RWPE1 (cell line): ENCODE data around the gene OR6C75.
"Not testable (repeated sequence)": the region's sequence is repeated elsewhere in the genome, so short reads cannot be mapped to it uniquely, and the experiment has no call there.

ENCODE experiments used
- CTCF ChIA-PET: fragments of 350-600 bp; sonication (Branson Sonifier 250); formaldehyde crosslinking; extraction: SDS; loops from one replicate; lab custom pipeline; 2021; lab: Yijun Ruan, JAX
- POLR2A ChIA-PET: fragments of 400-600 bp; formaldehyde crosslinking; extraction: SDS; loops from one replicate; lab custom pipeline; 2020; ENCODE audit warnings: antibody characterized with exemption; ENCODE audit not compliant: low non-redundant PET; lab: Yijun Ruan, JAX
- DNase-seq: peaks from one replicate; pipeline ENCODE4 v3.0.0; 2012; ENCODE audit warnings: low spot score
- H3K27ac ChIP-seq: fragments of 450-650 bp; 2 replicates; pipeline ENCODE4 v1.5.1; 2017
- CTCF ChIP-seq: fragments of 450-650 bp; conservative IDR thresholded peaks from 2 replicates; pipeline ENCODE4 v1.5.1; 2017; ENCODE audit warnings: low read depth, mild to moderate bottlenecking

OR6C75 gene

GRCh38 chr12:55362675-55363074 is at the start of gene OR6C75:
TSS of gene OR6C75 (plus strand) at chr12:55362975. CDS start at chr12:55365111, 2,136 bp downstream.
- POLR2A ChIA-PET, result no interaction called here
- no peak within 1 kb of the TSS for H3K27ac ChIP-seq
- DNase-seq, result no peak
- CTCF ChIA-PET, result interaction anchor here (0.7 kb wide), 1 partner anchor 318 kb away, joined by 4 read pairs; no protein-coding TSS in a partner anchor
- no peak for TF ChIP-seq CTCF

GRCh38 chr12:55314043-55314442 is 48.7 kb upstream of the OR6C75 start, which contains the start of gene OR6C1:
TSS of gene OR6C1 (plus strand) at chr12:55314343. CDS start at chr12:55320600, 6,257 bp downstream.
- TF ChIP-seq CTCF, result no peak

GRCh38 chr12:55320201-55320600 is 42.6 kb upstream of the OR6C75 start:
- POLR2A ChIA-PET, result no interaction called here
- TF ChIP-seq CTCF, result no peak
- no peak overlapping the region for H3K27ac ChIP-seq
- DNase-seq, result no peak
- CTCF ChIA-PET, result no interaction called here

More at GRCh38 chr12:55314043-55314442, 48.7 kb upstream of the OR6C75 start, which contains the start of gene OR6C1:
- H3K27ac ChIP-seq, result no peak within 1 kb of the TSS
- DNase-seq, result no peak
- ChIA-PET CTCF (interaction anchor here (0.6 kb wide), 1 partner anchor 60 kb away, joined by 4 read pairs; no protein-coding TSS in a partner anchor), POLR2A (no interaction called here)

- CTCF ChIA-PET, POLR2A ChIA-PET, DNase-seq, H3K27ac ChIP-seq: not testable (repeated sequence)
Observed at GRCh38 chr12:55325801-55326200, 37.0 kb upstream of the OR6C75 start.

- TF ChIP-seq CTCF, result no peak
- ChIA-PET POLR2A (no interaction called here), CTCF (no interaction called here)
- no peak for DNase-seq
- no peak within 1 kb of the TSS for H3K27ac ChIP-seq
Observed at GRCh38 chr12:55330446-55330845, 32.3 kb upstream of the OR6C75 start, which contains the start of gene OR6C3. TSS of gene OR6C3 (plus strand) at chr12:55330746. CDS start at chr12:55331701, 955 bp downstream.

GRCh38 chr12:55336002-55336401 is 26.8 kb upstream of the OR6C75 start:
- no peak for TF ChIP-seq CTCF
- no peak overlapping the region for H3K27ac ChIP-seq
- no peak for DNase-seq
- ChIA-PET CTCF (interaction anchor here (0.6 kb wide), 1 partner anchor 301 kb away, joined by 3 read pairs; no protein-coding TSS in a partner anchor), POLR2A (no interaction called here)

- CTCF ChIA-PET, POLR2A ChIA-PET, H3K27ac ChIP-seq, DNase-seq: not testable (repeated sequence)
Observed at GRCh38 chr12:55355338-55355737, 7.4 kb upstream of the OR6C75 start.

- no peak for TF ChIP-seq CTCF
- DNase-seq, result no peak
- H3K27ac ChIP-seq, result no peak overlapping the region
- CTCF ChIA-PET, result no interaction called here
- POLR2A ChIA-PET, result no interaction called here
Observed at GRCh38 chr12:55365086-55365485, 2.3 kb downstream of the OR6C75 start.
